Stimulated activated CD4-positive, alpha-beta T cell treated with anti-CD3 and anti-CD28 coated beads, TNF-alpha, amount 100 ng/mL, for 1 hour (primary cell): ENCODE measurements around the gene TMEM25.
"Not testable (repeated sequence)": the region's sequence is repeated elsewhere in the genome, so short reads cannot be mapped to it uniquely, and the experiment has no call there.

Source experiments
- DNase-seq, 3 donors: peaks; one replicate each; pipeline ENCODE4 v3.0.0-alpha.2; 2020; ENCODE audit warnings: low read depth in 3 of 3, low spot score in 1 of 3

TMEM25 gene

GRCh38 chr11:118530683-118531596, at the start of gene TMEM25:
Gene TMEM25, plus strand, starts transcription at chr11:118531192. Its CDS starts 610 bp downstream, at chr11:118531802.
- DNase-seq = peak; percentile 4 to 69 (median 49)

GRCh38 chr11:118481238-118481637, 49.8 kb upstream of the TMEM25 start:
- DNase-seq = not testable (repeated sequence)

- DNase-seq = no peak
Measured at GRCh38 chr11:118484405-118484804, 46.6 kb upstream of the TMEM25 start.

- DNase-seq = no peak
Measured at GRCh38 chr11:118485273-118485672, 45.7 kb upstream of the TMEM25 start.

- DNase-seq = peak; percentile 47 to 74 (median 67)
Measured at GRCh38 chr11:118488480-118489109, 42.4 kb upstream of the TMEM25 start.

GRCh38 chr11:118491041-118491440, 40.0 kb upstream of the TMEM25 start:
- no peak for DNase-seq

GRCh38 chr11:118497831-118498230, 33.2 kb upstream of the TMEM25 start:
- no peak for DNase-seq

- no peak for DNase-seq
Measured at GRCh38 chr11:118503216-118503615, 27.8 kb upstream of the TMEM25 start.

GRCh38 chr11:118511601-118512000, 19.4 kb upstream of the TMEM25 start:
- no peak for DNase-seq

GRCh38 chr11:118514103-118514502, 16.9 kb upstream of the TMEM25 start:
- DNase-seq = no peak

- no peak for DNase-seq
Measured at GRCh38 chr11:118519549-118519948, 11.4 kb upstream of the TMEM25 start.

- no peak for DNase-seq
Measured at GRCh38 chr11:118521892-118522311, 9.1 kb upstream of the TMEM25 start.

GRCh38 chr11:118522571-118523072, 8.4 kb upstream of the TMEM25 start:
- DNase-seq = no peak

GRCh38 chr11:118524356-118524755, 6.6 kb upstream of the TMEM25 start:
- no peak for DNase-seq

GRCh38 chr11:118524757-118525470, 6.1 kb upstream of the TMEM25 start:
- DNase-seq = no peak

- no peak for DNase-seq
Measured at GRCh38 chr11:118526688-118527087, 4.3 kb upstream of the TMEM25 start.

GRCh38 chr11:118527109-118527508, 3.9 kb upstream of the TMEM25 start, which contains the start of gene TTC36:
Gene TTC36, plus strand, starts transcription at chr11:118527474. Its CDS starts 21 bp downstream, at chr11:118527495.
- no peak for DNase-seq

GRCh38 chr11:118528511-118528910, 2.5 kb upstream of the TMEM25 start:
- no peak for DNase-seq

GRCh38 chr11:118529584-118530175, 1.3 kb upstream of the TMEM25 start:
- DNase-seq = no peak

GRCh38 chr11:118530180-118530682, 761 bp upstream of the TMEM25 start:
- no peak for DNase-seq

GRCh38 chr11:118531597-118532084, 649 bp downstream of the TMEM25 start:
- no peak for DNase-seq
